OCI-M1 (cell line): ENCODE measurements around the gene NOS1AP.

ENCODE experiments used
- DNase-seq: peaks from one replicate; lab custom pipeline; 2025; lab: John Stamatoyannopoulos, UW

The NOS1AP gene

DNA sequence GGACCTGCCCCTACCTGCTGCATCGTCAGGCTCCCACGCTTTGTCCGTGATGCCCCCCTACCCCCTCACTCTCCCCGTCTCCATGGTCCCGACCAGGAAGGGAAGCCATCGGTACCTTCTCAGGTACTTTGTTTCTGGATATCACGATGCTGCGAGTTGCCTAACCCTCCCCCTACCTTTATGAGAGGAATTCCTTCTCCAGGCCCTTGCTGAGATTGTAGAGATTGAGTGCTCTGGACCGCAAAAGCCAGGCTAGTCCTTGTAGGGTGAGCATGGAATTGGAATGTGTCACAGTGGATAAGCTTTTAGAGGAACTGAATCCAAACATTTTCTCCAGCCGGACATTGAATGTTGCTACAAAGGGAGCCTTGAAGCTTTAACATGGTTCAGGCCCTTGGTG, 298.3 kb downstream of the NOS1AP start:
- DNase-seq: no peak

DNA sequence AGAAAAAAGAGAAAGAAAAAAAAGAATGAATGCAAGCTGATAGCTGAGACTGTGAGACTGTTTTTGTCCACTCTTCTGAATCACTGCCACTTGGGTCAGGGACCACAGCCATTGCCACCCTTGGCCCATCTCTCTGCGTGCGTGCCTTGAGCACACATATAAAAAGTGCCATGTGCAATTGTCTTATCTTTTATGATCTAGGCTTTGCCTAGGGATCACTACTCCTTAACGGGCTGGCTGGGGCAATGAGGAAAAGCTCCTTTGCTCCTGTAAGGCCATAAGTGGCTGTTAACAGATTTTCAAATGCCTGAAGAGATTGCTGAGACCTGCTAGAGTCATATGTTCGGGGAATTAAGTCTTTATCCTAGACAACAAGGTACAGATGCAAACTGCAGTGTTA, 299.0 kb downstream of the NOS1AP start:
- DNase-seq: no peak

DNA sequence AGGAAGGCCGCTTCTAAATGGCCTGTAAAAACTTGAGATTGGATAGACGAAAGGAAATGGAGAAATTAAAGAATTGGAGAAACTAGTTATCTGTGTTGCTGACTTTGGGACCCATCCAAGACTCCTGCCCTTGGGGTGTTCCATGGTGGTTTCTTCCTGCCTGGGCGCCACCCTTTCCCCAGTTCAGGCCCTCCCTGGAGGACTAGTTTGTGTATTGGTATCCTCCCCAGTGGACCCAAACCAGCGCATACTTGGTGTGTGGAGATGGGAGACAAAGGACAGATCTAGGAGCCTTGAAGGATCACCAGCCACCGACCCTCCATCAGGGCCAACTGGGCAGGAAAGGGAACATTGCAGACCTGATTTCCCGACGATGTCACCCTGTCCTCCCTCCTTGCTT, 300.1 kb downstream of the NOS1AP start:
- no peak for DNase-seq

DNA sequence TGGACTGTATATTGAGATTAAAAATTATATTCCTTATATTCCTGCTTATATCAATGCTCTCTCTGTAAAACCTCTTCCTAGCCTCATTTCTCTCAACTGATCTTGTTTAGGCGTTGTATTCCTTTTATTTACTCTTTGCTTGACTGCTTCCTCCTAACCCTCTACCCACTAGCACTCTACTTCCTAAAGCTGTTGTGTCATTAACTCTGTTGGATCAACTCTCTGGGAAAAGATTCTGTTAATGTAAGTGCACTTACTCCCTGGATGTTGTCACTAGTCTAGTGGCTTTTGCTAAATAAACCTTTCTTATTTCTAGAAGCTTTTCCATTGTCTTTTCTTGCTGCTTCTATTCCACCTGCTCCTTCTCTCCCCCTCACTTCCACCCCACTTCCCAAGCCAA, 300.7 kb downstream of the NOS1AP start:
- DNase-seq: no peak

DNA sequence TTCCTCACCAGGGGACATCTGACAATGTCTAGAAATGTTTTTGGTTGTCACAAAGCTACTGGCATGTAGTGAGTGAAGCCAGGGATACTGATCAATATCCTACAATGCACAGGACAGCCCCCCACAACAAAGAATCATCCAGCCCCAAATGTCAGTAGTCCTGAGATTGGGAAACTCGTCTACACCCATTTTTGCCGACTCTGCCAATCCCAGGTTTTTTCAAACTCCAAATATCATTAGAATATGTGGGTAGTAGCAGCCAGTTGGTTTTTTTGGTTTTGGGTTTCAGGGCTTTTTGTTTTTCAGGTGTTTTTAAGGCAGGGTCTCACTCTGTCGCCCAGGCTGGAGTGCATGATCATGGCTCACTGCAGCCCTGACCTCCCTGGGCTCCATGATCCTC, 301.2 kb downstream of the NOS1AP start:
- DNase-seq: no peak

DNA sequence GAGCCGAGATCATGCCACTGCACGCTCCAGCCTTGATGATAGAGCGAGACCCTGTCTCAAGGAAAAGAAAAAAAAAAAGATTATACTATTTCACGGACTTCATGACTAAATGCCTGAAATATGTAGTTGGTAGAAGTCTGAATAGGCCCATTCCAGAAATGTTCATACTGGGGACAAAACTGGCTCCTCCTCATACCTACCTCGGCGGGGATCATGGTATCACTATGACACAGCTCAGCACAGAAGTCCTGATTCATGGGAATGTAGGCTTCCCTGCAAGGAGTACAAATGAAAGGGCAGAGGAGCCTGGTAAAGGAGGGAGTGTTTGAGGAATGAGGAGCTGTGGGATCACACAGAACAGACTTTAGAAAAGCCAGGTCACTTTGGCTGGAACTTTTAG, 302.1 kb downstream of the NOS1AP start:
- DNase-seq: no peak

DNA sequence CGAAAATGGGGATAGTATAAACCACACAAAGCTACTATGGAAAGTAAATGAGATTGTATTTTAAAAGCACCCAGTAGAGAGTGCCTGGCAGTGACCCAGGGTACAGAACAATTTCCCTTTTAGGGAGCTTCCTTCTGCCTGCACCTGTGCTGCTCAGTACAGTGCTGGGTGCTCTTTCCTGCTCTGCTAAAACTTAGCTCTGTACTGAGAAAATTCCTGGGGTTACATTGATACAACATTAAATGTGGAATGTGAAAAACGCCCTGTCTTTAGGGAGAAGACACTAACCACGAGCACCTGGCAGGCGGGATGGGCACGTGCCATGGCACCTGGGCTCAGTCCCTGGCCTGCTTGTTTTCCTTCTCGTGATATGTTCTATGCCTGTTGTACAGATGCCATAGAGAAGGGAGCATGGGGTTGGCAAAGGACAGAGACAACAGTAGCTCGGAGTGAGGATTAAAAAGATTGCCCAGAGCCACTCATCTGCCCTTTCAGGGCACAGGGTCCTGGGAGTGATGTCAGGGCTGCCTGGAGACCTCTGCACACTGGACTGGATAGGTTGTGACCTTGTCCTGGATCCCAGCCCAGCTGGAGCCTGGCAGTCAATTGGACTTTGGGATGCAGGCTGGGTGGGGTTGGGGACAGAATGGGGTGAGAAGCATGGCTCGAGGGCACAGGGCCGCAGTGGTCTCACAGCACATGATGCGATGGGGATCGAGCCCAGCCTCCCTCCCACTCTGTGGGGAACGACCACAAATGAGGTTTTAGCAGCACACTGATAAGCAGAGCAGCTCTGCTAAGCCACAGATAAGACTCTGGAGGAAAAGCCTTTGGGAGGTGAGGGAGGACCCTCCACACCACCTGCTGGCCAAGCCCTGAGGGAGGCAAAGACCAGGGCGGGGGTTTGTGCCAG, 302.9 kb downstream of the NOS1AP start:
- DNase-seq: peak; percentile 95

DNA sequence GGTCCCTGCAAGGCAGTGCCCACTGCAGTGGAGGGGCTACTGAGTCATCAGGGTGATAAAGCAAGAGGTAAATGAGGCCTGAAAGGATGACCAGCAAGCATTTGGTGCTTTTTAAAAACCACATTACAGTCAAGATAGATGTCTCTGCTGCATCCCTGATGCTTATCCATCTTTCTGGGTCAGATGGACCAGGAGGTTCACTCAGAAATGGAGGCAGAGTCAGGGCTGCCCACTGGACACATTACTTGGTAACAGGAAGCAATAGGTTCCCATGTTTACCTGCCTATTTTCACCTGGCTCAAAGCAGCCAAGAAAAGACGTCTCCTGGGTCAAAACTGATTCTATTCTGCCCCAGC, 303.6 kb downstream of the NOS1AP start:
- DNase-seq: no peak

DNA sequence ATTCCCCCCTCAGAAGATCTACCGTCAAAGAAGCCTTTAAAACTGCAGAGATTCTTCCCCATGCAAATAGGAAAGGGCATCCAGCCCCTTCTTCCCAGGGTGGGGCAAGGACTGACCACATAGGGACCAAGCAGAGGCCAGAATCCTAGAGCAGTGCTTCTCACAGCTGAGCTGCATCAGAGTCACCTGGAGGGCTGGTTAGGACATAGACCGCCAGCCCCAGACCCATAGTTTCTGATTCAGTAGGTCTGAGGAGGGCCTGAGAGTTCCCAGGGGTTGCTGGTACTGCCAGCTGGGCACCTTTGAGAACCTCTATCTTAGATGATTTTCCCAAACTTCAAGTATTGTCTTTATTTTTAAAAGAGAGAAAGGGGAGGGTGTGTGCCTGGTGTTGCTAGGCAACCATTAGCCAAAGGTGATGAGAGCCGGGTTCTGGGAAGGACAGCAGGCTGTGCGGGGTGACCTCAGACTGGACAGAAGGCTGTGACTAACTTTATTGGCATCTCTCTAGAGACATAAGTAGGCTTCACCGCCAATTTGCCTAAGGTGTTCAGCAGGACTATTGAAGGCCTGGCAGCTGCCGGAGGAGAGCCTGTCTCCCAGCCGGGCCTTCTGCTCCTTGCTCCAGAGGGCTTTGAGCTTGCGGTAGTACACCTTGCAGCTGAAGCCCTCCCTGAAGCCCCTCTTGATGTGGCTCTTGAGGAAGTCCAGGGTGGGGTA, 304.2 kb downstream of the NOS1AP start:
- no peak for DNase-seq

DNA sequence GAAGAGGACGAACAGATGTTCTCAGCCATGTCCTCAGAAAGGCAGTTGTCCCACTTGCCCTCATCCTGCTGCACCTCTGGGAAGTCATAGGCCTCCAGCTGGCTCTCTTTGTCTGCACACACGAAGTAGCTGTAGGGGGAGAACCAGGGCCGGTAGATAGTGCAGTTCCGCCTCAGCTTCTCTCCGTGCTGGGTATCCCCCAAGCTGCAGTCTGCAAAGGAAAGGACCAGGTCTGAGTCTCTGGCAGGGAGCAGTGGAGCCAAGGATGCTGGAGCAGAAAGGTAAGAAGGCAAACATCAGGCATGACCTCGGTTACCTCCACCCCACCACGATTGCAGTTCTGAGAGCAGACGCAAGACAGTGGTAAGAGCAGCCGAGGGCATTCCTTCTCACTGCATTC, 304.9 kb downstream of the NOS1AP start:
- no peak for DNase-seq

DNA sequence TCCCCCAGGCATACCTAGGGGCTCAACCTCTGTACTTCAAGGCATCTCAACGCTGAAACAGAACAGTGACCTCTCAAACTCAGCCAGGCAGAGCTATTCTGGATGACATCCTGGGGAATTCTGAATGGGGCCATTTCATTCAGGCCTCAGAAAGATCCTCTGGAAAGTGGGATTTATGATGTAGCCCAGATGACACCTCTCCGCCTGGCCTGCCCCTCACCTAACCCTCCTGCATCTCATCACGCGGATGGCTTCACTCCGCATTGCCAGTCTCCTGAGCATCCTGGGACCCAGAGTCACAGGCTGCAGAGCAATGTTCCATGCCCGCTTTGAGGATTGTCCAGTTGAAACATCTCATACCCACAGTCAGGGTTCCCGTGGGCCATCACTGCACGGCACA, 306.0 kb downstream of the NOS1AP start:
- no peak for DNase-seq

DNA sequence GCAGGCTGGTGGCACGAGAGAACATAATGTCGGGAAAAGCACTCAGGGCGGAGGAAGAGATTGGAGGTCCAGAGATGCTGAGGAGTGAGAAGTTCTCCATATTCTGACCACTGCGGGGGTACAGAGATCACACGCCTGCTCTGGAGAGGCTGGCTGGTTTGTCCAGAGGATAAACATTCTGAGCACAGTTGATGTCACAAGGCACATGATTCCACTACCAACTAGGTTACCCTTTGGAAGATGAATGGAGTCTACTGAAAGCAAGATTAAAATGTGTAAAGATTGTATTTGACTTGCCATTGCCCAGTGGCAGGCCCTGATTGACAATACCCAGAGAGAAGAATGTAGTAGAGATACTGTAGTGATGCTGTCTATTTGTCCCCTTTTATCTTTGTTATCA, 307.2 kb downstream of the NOS1AP start, which contains the start of gene SPATA46:
Gene SPATA46 (minus strand): TSS at position 164 of the 400 bp plus-strand sequence. CDS start 64 bp downstream, at position 100.
- no peak for DNase-seq

DNA sequence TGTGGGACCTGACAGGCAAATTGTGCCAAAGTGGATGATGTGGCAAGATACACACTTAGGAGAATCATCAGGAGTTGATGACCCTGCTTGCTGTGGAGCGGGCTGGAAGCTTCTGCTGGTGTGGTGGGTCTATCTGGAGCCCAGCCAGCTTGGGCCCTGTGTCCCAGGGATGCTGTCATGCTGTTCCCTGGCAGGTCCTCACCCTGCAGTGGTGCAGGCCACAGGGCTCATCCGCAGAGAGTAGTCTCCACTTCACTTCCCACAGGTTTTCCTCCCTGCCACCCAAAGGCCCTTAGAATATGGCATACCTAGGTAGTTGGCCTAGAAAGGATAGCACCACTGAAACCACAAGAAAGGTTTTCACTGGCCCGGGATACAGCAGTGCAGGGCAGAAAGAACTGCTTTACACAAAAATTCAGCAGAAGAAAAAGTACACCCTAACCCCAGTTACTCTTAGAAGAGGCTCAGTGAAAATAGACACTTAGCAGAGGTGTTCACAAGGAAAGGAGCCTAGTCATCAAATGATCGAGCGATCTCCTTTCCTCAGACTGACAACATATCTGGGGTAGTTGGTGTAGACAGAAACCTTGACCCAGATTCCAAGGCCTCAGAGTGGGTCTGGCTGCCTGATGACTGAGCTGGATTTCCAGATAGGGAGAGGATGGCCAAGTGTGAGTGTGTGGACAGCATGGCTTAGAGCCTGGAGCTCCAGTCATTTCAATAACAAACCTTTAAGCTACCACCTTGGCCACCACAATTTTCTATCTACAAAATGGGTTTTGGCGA, 310.8 kb downstream of the NOS1AP start:
- DNase-seq: no peak

DNA sequence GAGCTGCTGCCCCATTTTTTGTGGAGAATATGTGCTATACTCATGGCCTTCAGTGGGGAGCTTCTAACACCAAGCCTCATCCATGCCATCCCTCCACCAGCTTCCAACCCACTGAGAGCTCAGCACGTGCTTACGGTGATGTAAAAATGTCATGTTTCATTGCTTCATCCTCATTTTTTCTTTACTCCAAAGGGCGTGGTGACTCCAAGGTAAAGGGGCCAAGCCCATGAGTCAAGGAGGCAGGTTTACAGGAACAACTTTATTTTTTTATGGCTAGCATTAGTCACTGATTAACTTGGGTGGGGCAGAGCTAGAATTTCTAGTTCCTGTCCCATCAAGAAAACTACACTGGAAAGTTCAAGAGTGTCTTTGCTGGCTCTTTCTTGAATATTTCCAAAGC, 311.9 kb downstream of the NOS1AP start, which contains the start of gene C1orf226:
Gene C1orf226 (plus strand): TSS at position 346 of the 400 bp plus-strand sequence. CDS start 174 bp downstream, outside the sequence.
- no peak for DNase-seq

DNA sequence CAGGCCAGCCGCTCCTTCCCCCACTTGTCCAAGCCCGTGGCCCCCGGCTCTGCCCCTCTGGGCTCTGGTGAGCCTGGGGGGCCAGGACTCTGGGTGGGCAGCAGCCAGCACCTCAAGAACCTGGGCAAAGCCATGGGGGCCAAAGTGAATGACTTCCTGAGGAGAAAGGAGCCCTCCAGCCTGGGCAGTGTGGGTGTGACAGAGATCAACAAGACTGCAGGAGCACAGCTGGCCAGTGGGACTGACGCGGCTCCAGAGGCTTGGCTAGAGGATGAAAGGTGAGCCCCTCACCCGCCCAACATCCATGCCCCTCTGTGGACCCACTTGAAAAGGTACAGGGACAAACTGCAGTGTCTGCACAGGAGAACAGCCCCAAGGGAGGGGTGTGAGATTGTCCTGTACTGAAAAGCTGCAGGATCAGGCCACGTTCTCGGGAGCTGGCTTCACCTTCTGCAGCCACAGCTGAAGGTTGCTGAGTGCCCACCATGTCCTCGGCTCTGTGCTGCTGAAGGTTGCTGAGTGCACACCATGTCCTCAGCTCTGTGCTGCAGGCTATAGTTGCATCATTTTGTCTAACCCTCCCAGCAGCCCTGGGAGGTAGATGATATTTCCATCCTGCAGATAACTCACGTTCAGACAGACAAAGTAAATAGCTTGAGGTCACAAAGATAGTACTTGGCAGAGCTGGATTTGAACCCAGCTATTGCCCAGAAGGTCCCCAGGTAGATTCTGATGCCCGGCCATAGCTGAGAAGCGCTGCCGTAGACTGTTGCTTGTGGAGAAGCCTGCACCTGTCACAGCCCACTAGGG, 312.7 kb downstream of the NOS1AP start:
- DNase-seq: no peak

DNA sequence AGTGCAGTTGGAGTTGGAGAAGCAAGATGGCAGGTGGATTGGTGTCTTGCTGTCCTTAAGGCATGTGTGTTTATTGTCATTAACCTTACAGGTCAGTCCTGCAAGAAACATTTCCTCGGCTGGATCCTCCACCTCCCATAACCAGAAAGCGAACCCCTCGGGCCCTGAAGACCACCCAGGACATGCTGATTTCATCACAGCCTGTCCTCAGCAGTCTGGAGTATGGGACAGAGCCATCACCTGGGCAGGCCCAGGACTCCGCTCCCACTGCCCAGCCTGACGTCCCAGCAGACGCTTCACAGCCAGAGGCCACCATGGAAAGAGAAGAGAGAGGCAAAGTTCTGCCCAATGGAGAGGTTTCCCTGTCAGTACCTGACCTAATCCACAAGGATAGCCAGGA, 313.6 kb downstream of the NOS1AP start:
- DNase-seq: no peak

DNA sequence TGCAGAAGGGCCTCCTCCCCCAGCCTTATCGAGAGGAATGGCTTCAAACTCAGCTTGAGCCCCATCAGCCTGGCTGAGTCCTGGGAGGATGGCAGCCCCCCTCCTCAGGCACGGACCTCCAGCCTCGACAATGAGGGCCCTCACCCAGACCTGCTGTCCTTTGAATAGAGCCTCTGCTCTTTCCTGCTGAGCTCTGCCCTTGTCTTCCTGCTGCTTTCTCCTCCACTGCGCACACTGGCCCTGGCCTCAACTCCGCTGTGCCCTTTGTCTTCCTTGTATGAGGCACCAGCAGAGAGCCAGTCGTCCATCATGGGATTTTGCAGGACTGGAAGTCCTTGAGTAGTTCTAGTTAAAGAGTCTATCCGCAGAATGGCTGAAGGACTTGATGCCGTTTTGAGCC, 314.0 kb downstream of the NOS1AP start:
- no peak for DNase-seq

DNA sequence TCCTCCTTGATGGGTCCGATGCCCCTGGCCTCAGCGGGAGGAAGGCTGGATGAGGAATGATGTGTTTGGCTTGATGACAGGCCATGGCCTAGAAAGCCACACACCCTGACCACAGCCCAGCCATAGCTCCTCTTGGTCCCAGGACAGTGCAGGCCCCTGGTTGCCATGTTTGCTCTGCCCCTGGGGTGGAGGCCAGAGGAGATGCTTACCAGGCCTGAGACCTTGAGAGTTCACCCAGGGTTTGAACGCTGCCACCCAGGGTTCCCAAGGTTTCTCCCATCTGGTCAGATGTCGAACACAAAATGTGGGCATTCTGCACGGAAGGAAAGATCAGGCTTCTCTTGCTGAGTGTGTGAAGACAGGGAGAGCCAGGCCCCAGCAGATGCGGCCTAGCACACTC, 314.6 kb downstream of the NOS1AP start:
- DNase-seq: no peak

DNA sequence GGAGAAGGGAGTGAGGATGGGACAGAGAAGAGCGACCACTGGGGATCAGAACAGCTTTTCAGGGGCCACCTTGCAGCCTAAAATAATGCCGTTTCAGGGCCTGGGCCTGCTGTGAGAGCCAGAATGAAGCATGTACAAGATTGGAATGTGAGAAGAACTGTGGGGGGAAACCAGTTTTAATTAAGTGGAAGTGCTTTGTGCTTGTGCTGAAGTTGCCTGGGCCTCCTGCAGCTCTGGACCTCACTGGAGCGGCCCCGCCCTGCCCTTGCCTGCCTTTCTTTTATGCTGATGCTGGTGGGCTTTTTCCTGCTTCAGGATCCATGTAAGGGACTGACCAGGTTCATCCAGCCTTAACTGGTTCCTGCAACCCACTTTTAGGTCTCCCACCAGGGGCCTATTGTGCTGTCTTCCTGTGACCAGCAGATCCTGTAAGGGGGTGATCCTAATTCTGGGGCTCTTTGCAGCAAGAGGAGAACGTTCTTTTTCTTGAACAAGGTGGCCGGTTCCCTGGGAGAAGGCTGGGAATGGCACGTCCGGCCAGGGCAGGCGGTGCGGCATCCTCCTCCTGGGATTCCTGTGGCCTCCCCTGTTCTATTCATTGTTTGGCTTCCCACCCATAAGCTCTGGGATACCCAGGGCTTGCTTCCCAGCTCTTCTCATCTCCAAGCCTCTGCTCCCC, 315.2 kb downstream of the NOS1AP start:
- no peak for DNase-seq

DNA sequence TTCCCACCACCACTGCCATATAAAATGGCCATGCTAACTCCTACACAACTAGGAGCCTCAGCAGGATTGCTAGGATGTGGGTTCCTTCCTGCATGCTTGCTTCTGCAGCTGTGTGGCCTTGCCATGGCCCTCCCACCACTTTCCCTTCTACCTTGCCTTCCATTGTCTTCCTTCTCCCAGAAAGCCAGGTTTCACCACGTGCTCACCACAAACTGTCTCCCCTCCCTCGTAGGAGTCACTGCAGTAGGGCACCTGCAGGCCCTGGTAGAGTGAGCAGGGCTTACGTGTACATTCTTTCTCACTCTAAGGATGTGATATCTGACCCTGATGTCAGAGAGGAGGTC, 315.8 kb downstream of the NOS1AP start:
- no peak for DNase-seq

DNA sequence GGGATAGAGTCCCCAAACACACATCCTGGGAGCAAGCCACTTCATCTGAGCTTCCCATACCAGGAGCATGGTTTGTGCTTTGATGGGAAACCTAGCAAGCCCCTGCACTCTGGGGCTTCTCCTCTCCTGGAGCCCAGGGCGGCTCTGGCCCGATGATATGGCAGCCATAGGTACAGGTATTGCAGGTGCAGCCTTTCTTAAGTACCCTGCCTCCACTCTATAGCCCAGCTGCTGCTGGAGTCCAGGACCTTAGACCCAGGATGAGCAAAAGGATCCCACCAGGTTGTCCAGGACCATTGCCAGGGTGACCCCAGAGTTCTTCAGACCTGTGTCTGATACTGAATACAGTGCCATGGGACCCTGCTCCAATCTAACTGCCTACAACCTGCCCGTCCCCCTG, 316.2 kb downstream of the NOS1AP start:
- no peak for DNase-seq
